H9 (cell line): ENCODE measurements around the gene PGS1. TPM values are rescaled to one million over a fixed set of nuclear protein-coding genes. Genes with fewer than 3 reads are reported as not detected.

Experiments used
- DNase-seq: peaks from one replicate; pipeline ENCODE4 v3.0.0-alpha.2; 2017
- H2AFZ ChIP-seq: one replicate; pipeline ENCODE4 v1.6.1; 2013; ENCODE audit warnings: mild to moderate bottlenecking, low read length, control low read depth, moderate library complexity
- H2AK5ac ChIP-seq: 2 replicates; pipeline ENCODE4 v1.6.1; 2013; ENCODE audit warnings: low read length, control low read depth, mixed read lengths; ENCODE audit not compliant: insufficient read length
- H2BK120ac ChIP-seq: one replicate; pipeline ENCODE4 v1.6.1; 2013; ENCODE audit warnings: low read depth, mild to moderate bottlenecking, low read length, control low read depth, inconsistent platforms; ENCODE audit not compliant: poor library complexity, severe bottlenecking
- H2BK12ac ChIP-seq: 2 replicates; pipeline ENCODE4 v1.6.1; 2013; ENCODE audit warnings: low read length, control low read depth, mixed read lengths, low read depth; ENCODE audit not compliant: insufficient read length
- H2BK15ac ChIP-seq: 2 replicates; pipeline ENCODE4 v1.6.1; 2013; ENCODE audit warnings: low read depth, low read length, control low read depth
- H2BK20ac ChIP-seq: one replicate; pipeline ENCODE4 v1.6.1; 2013; ENCODE audit warnings: low read depth, mild to moderate bottlenecking, low read length, control low read depth, inconsistent platforms; ENCODE audit not compliant: poor library complexity, severe bottlenecking
- H2BK5ac ChIP-seq: 2 replicates; pipeline ENCODE4 v1.6.1; 2013; ENCODE audit warnings: low read length, control low read depth, mixed read lengths; ENCODE audit not compliant: insufficient read length
- H3K14ac ChIP-seq: 2 replicates; pipeline ENCODE4 v1.6.1; 2013; ENCODE audit warnings: low read length, control low read depth; ENCODE audit not compliant: insufficient read depth
- H3K18ac ChIP-seq: 2 replicates; pipeline ENCODE4 v1.6.1; 2013; ENCODE audit warnings: low read depth, mild to moderate bottlenecking, mixed read lengths, low read length, control low read depth; ENCODE audit not compliant: insufficient read length
- H3K23ac ChIP-seq: 2 replicates; pipeline ENCODE4 v1.6.1; 2013; ENCODE audit warnings: low read length, control low read depth, mixed read lengths, low read depth; ENCODE audit not compliant: insufficient read length
- H3K23me2 ChIP-seq: 2 replicates; pipeline ENCODE4 v1.6.1; 2013; ENCODE audit warnings: low read depth, mild to moderate bottlenecking, mixed read lengths, low read length, control low read depth; ENCODE audit not compliant: insufficient read length, poor library complexity, severe bottlenecking
- H3K27ac ChIP-seq: 2 replicates; pipeline ENCODE4 v1.5.1; 2013; ENCODE audit warnings: low read length, control low read depth, mixed read lengths, low read depth; ENCODE audit not compliant: insufficient read length
- H3K27me3 ChIP-seq: 2 replicates; pipeline ENCODE4 v1.6.1; 2013; ENCODE audit warnings: low read length, control low read depth, inconsistent platforms; ENCODE audit not compliant: insufficient read depth
- H3K4ac ChIP-seq: 2 replicates; pipeline ENCODE4 v1.6.1; 2013; ENCODE audit warnings: low read depth, mild to moderate bottlenecking, control low read depth, inconsistent platforms, low read length, moderate library complexity
- H3K4me1 ChIP-seq: 2 replicates; pipeline ENCODE4 v1.6.1; 2013; ENCODE audit warnings: low read length, control low read depth, inconsistent platforms; ENCODE audit not compliant: insufficient read depth
- H3K4me2 ChIP-seq: 2 replicates; pipeline ENCODE4 v1.6.1; 2013; ENCODE audit warnings: low read length, control low read depth, mixed read lengths; ENCODE audit not compliant: insufficient read length, insufficient read depth
- H3K56ac ChIP-seq: 2 replicates; pipeline ENCODE4 v1.6.1; 2013; ENCODE audit warnings: low read depth, mild to moderate bottlenecking, mixed read lengths, low read length, control low read depth; ENCODE audit not compliant: insufficient read length
- H3K79me1 ChIP-seq: 2 replicates; pipeline ENCODE4 v1.6.1; 2013; ENCODE audit warnings: low read depth, mild to moderate bottlenecking, moderate library complexity, low read length, control low read depth, inconsistent platforms; ENCODE audit not compliant: insufficient read depth, poor library complexity, severe bottlenecking
- H3K79me2 ChIP-seq: 2 replicates; pipeline ENCODE4 v1.6.1; 2013; ENCODE audit warnings: low read length, control low read depth, inconsistent platforms; ENCODE audit not compliant: insufficient read depth
- H3K9ac ChIP-seq: 2 replicates; pipeline ENCODE4 v1.6.1; 2013; ENCODE audit warnings: low read length, control low read depth, mixed read lengths; ENCODE audit not compliant: insufficient read length; ENCODE audit errors: extremely low read depth
- H3K9me3 ChIP-seq: one replicate; pipeline ENCODE4 v1.6.1; 2013; ENCODE audit warnings: low read depth, low read length, inconsistent platforms; ENCODE audit not compliant: control insufficient read depth
- H3T11ph ChIP-seq: one replicate; pipeline ENCODE4 v1.6.1; 2013; ENCODE audit warnings: mild to moderate bottlenecking, low read length, control low read depth, inconsistent platforms
- H4K20me1 ChIP-seq: one replicate; pipeline ENCODE4 v1.6.1; 2013; ENCODE audit not compliant: control insufficient read depth, insufficient read length, insufficient read depth
- H4K5ac ChIP-seq: 2 replicates; pipeline ENCODE4 v1.6.1; 2013; ENCODE audit warnings: low read depth, mild to moderate bottlenecking, mixed read lengths, low read length, control low read depth; ENCODE audit not compliant: insufficient read length
- H4K8ac ChIP-seq: replicated peaks from 2 replicates; pipeline ENCODE4 v1.6.1; 2013; ENCODE audit warnings: low read length, control low read depth, mixed read lengths, low read depth; ENCODE audit not compliant: insufficient read length
- H4K91ac ChIP-seq: 2 replicates; pipeline ENCODE4 v1.6.1; 2013; ENCODE audit warnings: low read depth, mild to moderate bottlenecking, moderate library complexity, mixed read lengths, low read length, control low read depth; ENCODE audit not compliant: insufficient read length
- H3K27ac Mint-ChIP-seq, 3 experiments: 2 replicates in 2 of 3; 3 replicates in 1 of 3; pipeline ENCODE4 v1.8.0; 2020 to 2021; ENCODE audit warnings: mixed read lengths in 3 of 3, mild to moderate bottlenecking in 1 of 3, moderate library complexity in 1 of 3
- H3K27me3 Mint-ChIP-seq: 2 replicates; pipeline ENCODE4 v1.8.0; 2021; ENCODE audit warnings: low read depth, mild to moderate bottlenecking, moderate library complexity, mixed read lengths
- H3K36me3 Mint-ChIP-seq, 3 experiments: 2 replicates in 2 of 3; 3 replicates in 1 of 3; pipeline ENCODE4 v1.8.0; 2020 to 2021; ENCODE audit warnings: low read depth in 3 of 3, mixed read lengths in 3 of 3; ENCODE audit not compliant: insufficient read depth in 1 of 3
- H3K4me1 Mint-ChIP-seq, 2 experiments: 2 replicates each; pipeline ENCODE4 v1.8.0; 2020; ENCODE audit warnings: mixed read lengths in 2 of 2
- H3K4me3 Mint-ChIP-seq, 2 experiments: 2 replicates in 1 of 2; 3 replicates in 1 of 2; pipeline ENCODE4 v1.8.0; 2020 to 2021; ENCODE audit warnings: mild to moderate bottlenecking in 2 of 2, mixed read lengths in 2 of 2, moderate library complexity in 1 of 2
- H3K9me3 Mint-ChIP-seq, 2 experiments: 2 replicates in 1 of 2; 3 replicates in 1 of 2; pipeline ENCODE4 v1.8.0; 2020; ENCODE audit warnings: mild to moderate bottlenecking in 2 of 2, mixed read lengths in 2 of 2, moderate library complexity in 1 of 2
- CTCF ChIP-seq: fragments of 200-600 bp; sonication (generic); conservative IDR thresholded peaks from 3 replicates; pipeline ENCODE4 v1.8.0; 2021; ENCODE audit warnings: antibody characterized with exemption, mild to moderate bottlenecking
- WGBS: extraction: QIAGEN DNeasy Blood & Tissue Kit; methylation state at CpG from one replicate; pipeline ENCODE4 v1.1.7; 2013; ENCODE audit warnings: missing lambda C conversion rate, low lambda C conversion rate, mixed read lengths; ENCODE audit not compliant: insufficient read length; ENCODE audit errors: extremely low coverage; 5-methylcytosine and 5-hydroxymethylcytosine counted together
- total RNA-seq: library from RNA; stranded (reverse); gene quantifications from 2 replicates; pipeline ENCODE4 v1.2.1, GENCODE V29; 2021

The PGS1 gene
- total RNA-seq, 1 experiment from 2014 or later, result 45.7 TPM

GRCh38 chr17:78469443-78469842 is 91.0 kb downstream of the PGS1 start:
- H3K27ac ChIP-seq, result no peak overlapping the region
- no peak overlapping the region for H3K9ac ChIP-seq
- no CpG with 5 or more reads among the region's 7 CpGs for WGBS
- H3K27me3 ChIP-seq, result no peaks in the 10 kb centered on the region
- no peak overlapping the region for H4K91ac ChIP-seq
- no peaks in the 10 kb centered on the region for H3K4me1 ChIP-seq
- no peak overlapping the region for H2BK15ac ChIP-seq
- no peak overlapping the region for H4K5ac ChIP-seq
- Mint-ChIP-seq H3K4me1 (peaks cover 3 to 5% of the 10 kb centered on the region in 2 experiments; a peak in 3 of 4 replicates), H3K36me3 (peaks cover 0 to 5% (median 3%) of the 10 kb centered on the region in 3 experiments; a peak in 2 of 7 replicates), H3K4me3 (no peak overlapping the region), H3K9me3 (peaks cover 6 to 10% of the 10 kb centered on the region in 2 experiments; a peak in 3 of 5 replicates), H3K27me3 (peaks cover 16% of the 10 kb centered on the region), H3K27ac (no peak overlapping the region)
- no peak overlapping the region for H3K23ac ChIP-seq
- H3K9me3 ChIP-seq, result no peaks in the 10 kb centered on the region
- H2BK120ac ChIP-seq, result no peak overlapping the region
- no peak overlapping the region for H3K56ac ChIP-seq
- no peak overlapping the region for H3K18ac ChIP-seq
- no peak overlapping the region for H3T11ph ChIP-seq
- no peak overlapping the region for H2AFZ ChIP-seq
- no peaks in the 10 kb centered on the region for H4K20me1 ChIP-seq
- no peak overlapping the region for H3K4ac ChIP-seq
- no peaks in the 10 kb centered on the region for H3K79me1 ChIP-seq
- H2BK20ac ChIP-seq, result no peak overlapping the region
- H3K23me2 ChIP-seq, result peaks cover 2% of the 10 kb centered on the region
- no peak overlapping the region for H2BK12ac ChIP-seq
- no peak overlapping the region for H2BK5ac ChIP-seq
- no peak for DNase-seq
- H3K4me2 ChIP-seq, result no peak overlapping the region
- no peak for TF ChIP-seq CTCF
- H3K79me2 ChIP-seq, result no peaks in the 10 kb centered on the region
- H3K14ac ChIP-seq, result no peak overlapping the region
- H2AK5ac ChIP-seq, result no peak overlapping the region
- H4K8ac ChIP-seq, result no peak overlapping the region
